GM23248 (cell line): ENCODE results near the gene MYH7B. TPM values are rescaled to one million over a fixed set of nuclear protein-coding genes. Genes with fewer than 3 reads are reported as not detected.

Experiments
- DNase-seq: peaks from one replicate; pipeline ENCODE4 v3.0.0-alpha.2; 2015
- H2AFZ ChIP-seq: fragments of 200-600 bp; sonication (generic); 2 replicates; pipeline ENCODE4 v1.6.1; 2016; ENCODE audit warnings: antibody characterized with exemption
- H3F3A ChIP-seq: fragments of 200-600 bp; sonication (generic); 2 replicates; pipeline ENCODE4 v1.6.1; 2016; ENCODE audit warnings: mild to moderate bottlenecking, antibody characterized with exemption, mixed run types; ENCODE audit not compliant: insufficient read depth
- H3K27ac ChIP-seq: fragments of 200-600 bp; sonication (generic); 2 replicates; pipeline ENCODE4 v1.5.1; 2016; ENCODE audit warnings: mild to moderate bottlenecking
- H3K27me3 ChIP-seq: fragments of 200-600 bp; sonication (generic); replicated peaks from 2 replicates; pipeline ENCODE4 v1.6.1; 2016; ENCODE audit warnings: mild to moderate bottlenecking; ENCODE audit not compliant: insufficient read depth
- H3K36me3 ChIP-seq: fragments of 200-600 bp; sonication (generic); 2 replicates; pipeline ENCODE4 v1.6.1; 2016; ENCODE audit warnings: low read depth, mild to moderate bottlenecking
- H3K4me1 ChIP-seq: fragments of 200-600 bp; sonication (generic); 2 replicates; pipeline ENCODE4 v1.6.1; 2016; ENCODE audit warnings: mild to moderate bottlenecking; ENCODE audit not compliant: insufficient read depth
- H3K4me2 ChIP-seq: fragments of 200-600 bp; sonication (generic); one replicate; pipeline ENCODE4 v1.6.1; 2016; ENCODE audit warnings: mild to moderate bottlenecking; ENCODE audit not compliant: unreplicated experiment
- H3K4me3 ChIP-seq: fragments of 200-600 bp; sonication (generic); 2 replicates; pipeline ENCODE4 v1.5.1; 2016; ENCODE audit warnings: mild to moderate bottlenecking
- H3K79me2 ChIP-seq: fragments of 200-600 bp; sonication (generic); 2 replicates; pipeline ENCODE4 v1.6.1; 2016; ENCODE audit warnings: mild to moderate bottlenecking; ENCODE audit not compliant: insufficient read depth
- H3K9ac ChIP-seq: fragments of 200-600 bp; sonication (generic); 2 replicates; pipeline ENCODE4 v1.6.1; 2016; ENCODE audit warnings: mild to moderate bottlenecking
- H3K9me2 ChIP-seq: fragments of 200-600 bp; sonication (generic); 2 replicates; pipeline ENCODE4 v1.6.1; 2016; ENCODE audit warnings: mixed run types, mild to moderate bottlenecking, moderate library complexity; ENCODE audit not compliant: insufficient read depth
- H3K9me3 ChIP-seq: fragments of 200-600 bp; sonication (generic); one replicate; pipeline ENCODE4 v1.6.1; 2017; ENCODE audit warnings: low read depth
- H4K20me1 ChIP-seq: fragments of 200-600 bp; sonication (generic); 2 replicates; pipeline ENCODE4 v1.6.0; 2016; ENCODE audit not compliant: insufficient read depth
- EZH2 ChIP-seq: fragments of 200-600 bp; sonication (generic); IDR thresholded peaks from 2 replicates; pipeline ENCODE4 v1.6.1; 2018; ENCODE audit warnings: antibody characterized with exemption, mild to moderate bottlenecking; ENCODE audit not compliant: insufficient read depth, poor library complexity, severe bottlenecking
- EZH2phosphoT487 ChIP-seq: fragments of 200-600 bp; sonication (generic); IDR thresholded peaks from 2 replicates; pipeline ENCODE4 v1.6.1; 2018; ENCODE audit warnings: antibody characterized with exemption, moderate library complexity, mild to moderate bottlenecking, low read depth; ENCODE audit not compliant: insufficient read depth
- WGBS, 2 experiments: methylation state at CpG; one replicate each; pipeline ENCODE4 v1.1.6; 2015 to 2017; ENCODE audit warnings: low lambda C conversion rate in 2 of 2, low coverage in 1 of 2; ENCODE audit errors: missing lambda C conversion rate in 2 of 2; 5-methylcytosine and 5-hydroxymethylcytosine counted together
- in situ Hi-C: fragments of 300-500 bp; cut with MboI; formaldehyde crosslinking; loops from 2 replicates; pipeline ENCODE4 v1.15.0; 2020
- polyA plus RNA-seq: library from polyadenylated mRNA; unstranded; fragments of >200 nt; fragmentation: Nextera tagmentation; extraction: Ambion mirVana; gene quantifications from 2 replicates; pipeline ENCODE4 v1.2.1, GENCODE V29; 2016
- total RNA-seq: library from RNA; depleted of rRNA; stranded (reverse); fragments of >200 nt; shearing (Covaris generic); gene quantifications from 2 replicates; pipeline ENCODE4 v1.2.3, GENCODE V29; 2014

The MYH7B gene
- total and polyA plus RNA-seq, 2 experiments from 2014 or later, result 0.11 to 0.49 TPM

GRCh38 chr20:34941226-34941625, 14.4 kb upstream of the MYH7B start:
- H3K36me3 ChIP-seq, result peaks cover 24% of the 10 kb centered on the region; the same call in 1 of the 2 replicates
- H3K4me3 ChIP-seq, result no peak overlapping the region
- no peaks in the 10 kb centered on the region for H3K4me1 ChIP-seq
- H3K9me3 ChIP-seq, result no peaks in the 10 kb centered on the region
- no peaks in the 10 kb centered on the region for H3K27me3 ChIP-seq
- H2AFZ ChIP-seq, result no peak overlapping the region
- no peak overlapping the region for H3K27ac ChIP-seq
- TF ChIP-seq EZH2phosphoT487 (no peak), EZH2 (no peak)
- H3F3A ChIP-seq, result no peaks in the 10 kb centered on the region; the same call in 1 of the 2 replicates
- no peaks in the 10 kb centered on the region for H3K9me2 ChIP-seq
- in situ Hi-C loops, result no loop called here
- H3K4me2 ChIP-seq, result no peak overlapping the region
- 90 to 93% methylated on average over 4 of the region's 4 CpGs for WGBS, 2 experiments
- H3K9ac ChIP-seq, result no peak overlapping the region
- peak; percentile 32 for DNase-seq
- no peaks in the 10 kb centered on the region for H3K79me2 ChIP-seq
- H4K20me1 ChIP-seq, result no peaks in the 10 kb centered on the region

GRCh38 chr20:34942301-34942700, 13.4 kb upstream of the MYH7B start:
- no peak overlapping the region for H3K4me3 ChIP-seq
- H3F3A ChIP-seq, result no peaks in the 10 kb centered on the region; the same call in 1 of the 2 replicates
- H3K79me2 ChIP-seq, result no peaks in the 10 kb centered on the region
- no peaks in the 10 kb centered on the region for H3K9me2 ChIP-seq
- no peak overlapping the region for H3K27ac ChIP-seq
- no peak overlapping the region for H3K4me2 ChIP-seq
- H2AFZ ChIP-seq, result no peak overlapping the region
- in situ Hi-C loops, result no loop called here
- no peak for DNase-seq
- no peak overlapping the region for H3K9ac ChIP-seq
- no peaks in the 10 kb centered on the region for H3K27me3 ChIP-seq
- 96 to 97% methylated on average over 7 to 8 of the region's 9 CpGs for WGBS, 2 experiments
- TF ChIP-seq EZH2 (no peak), EZH2phosphoT487 (no peak)
- H4K20me1 ChIP-seq, result no peaks in the 10 kb centered on the region
- no peaks in the 10 kb centered on the region for H3K9me3 ChIP-seq
- H3K4me1 ChIP-seq, result peaks cover under 1% of the 10 kb centered on the region; the same call in 1 of the 2 replicates
- peaks cover 18% of the 10 kb centered on the region; the same call in 1 of the 2 replicates for H3K36me3 ChIP-seq

- H3K9ac ChIP-seq, result no peak overlapping the region
- H3K79me2 ChIP-seq, result no peaks in the 10 kb centered on the region
- no peak overlapping the region for H3K27ac ChIP-seq
- H4K20me1 ChIP-seq, result no peaks in the 10 kb centered on the region
- H2AFZ ChIP-seq, result no peak overlapping the region
- in situ Hi-C loops, result no loop called here
- H3K27me3 ChIP-seq, result no peaks in the 10 kb centered on the region
- H3K9me3 ChIP-seq, result no peaks in the 10 kb centered on the region
- H3F3A ChIP-seq, result peaks cover 6% of the 10 kb centered on the region
- H3K9me2 ChIP-seq, result no peaks in the 10 kb centered on the region
- no peak for DNase-seq
- no peak overlapping the region for H3K4me3 ChIP-seq
- H3K36me3 ChIP-seq, result 0 out of 2 replicates have a peak, but pooled peaks cover 18% of the 10 kb centered on the region
- 86 to 90% methylated on average over 2 of the region's 2 CpGs for WGBS, 2 experiments
- no peak for TF ChIP-seq EZH2phosphoT487
- TF ChIP-seq EZH2, result no peak
- H3K4me2 ChIP-seq, result no peak overlapping the region
- peaks cover 12% of the 10 kb centered on the region for H3K4me1 ChIP-seq
Observed at GRCh38 chr20:34943808-34944567, 11.7 kb upstream of the MYH7B start.

GRCh38 chr20:34945315-34946077, 10.2 kb upstream of the MYH7B start:
- DNase-seq, result no peak
- H3K4me3 ChIP-seq, result no peak overlapping the region
- H3K9me2 ChIP-seq, result no peaks in the 10 kb centered on the region
- no peaks in the 10 kb centered on the region for H3K27me3 ChIP-seq
- TF ChIP-seq EZH2, result no peak
- no peak for TF ChIP-seq EZH2phosphoT487
- H3K4me1 ChIP-seq, result peaks cover 24% of the 10 kb centered on the region
- no peaks in the 10 kb centered on the region for H3K79me2 ChIP-seq
- H3K27ac ChIP-seq, result no peak overlapping the region
- in situ Hi-C loops, result no loop called here
- H3K4me2 ChIP-seq, result no peak overlapping the region
- no peaks in the 10 kb centered on the region for H4K20me1 ChIP-seq
- H2AFZ ChIP-seq, result no peak overlapping the region
- H3F3A ChIP-seq, result peaks cover 20% of the 10 kb centered on the region
- whole genome bisulfite sequencing, 2 experiments, result 96 to 98% methylated on average over 7 of the region's 7 CpGs
- no peak overlapping the region for H3K9ac ChIP-seq
- H3K9me3 ChIP-seq, result no peaks in the 10 kb centered on the region
- H3K36me3 ChIP-seq, result 0 out of 2 replicates have a peak, but pooled peaks cover 9% of the 10 kb centered on the region
